ENCODE data around the gene COG2.

The COG2 gene

DNA sequence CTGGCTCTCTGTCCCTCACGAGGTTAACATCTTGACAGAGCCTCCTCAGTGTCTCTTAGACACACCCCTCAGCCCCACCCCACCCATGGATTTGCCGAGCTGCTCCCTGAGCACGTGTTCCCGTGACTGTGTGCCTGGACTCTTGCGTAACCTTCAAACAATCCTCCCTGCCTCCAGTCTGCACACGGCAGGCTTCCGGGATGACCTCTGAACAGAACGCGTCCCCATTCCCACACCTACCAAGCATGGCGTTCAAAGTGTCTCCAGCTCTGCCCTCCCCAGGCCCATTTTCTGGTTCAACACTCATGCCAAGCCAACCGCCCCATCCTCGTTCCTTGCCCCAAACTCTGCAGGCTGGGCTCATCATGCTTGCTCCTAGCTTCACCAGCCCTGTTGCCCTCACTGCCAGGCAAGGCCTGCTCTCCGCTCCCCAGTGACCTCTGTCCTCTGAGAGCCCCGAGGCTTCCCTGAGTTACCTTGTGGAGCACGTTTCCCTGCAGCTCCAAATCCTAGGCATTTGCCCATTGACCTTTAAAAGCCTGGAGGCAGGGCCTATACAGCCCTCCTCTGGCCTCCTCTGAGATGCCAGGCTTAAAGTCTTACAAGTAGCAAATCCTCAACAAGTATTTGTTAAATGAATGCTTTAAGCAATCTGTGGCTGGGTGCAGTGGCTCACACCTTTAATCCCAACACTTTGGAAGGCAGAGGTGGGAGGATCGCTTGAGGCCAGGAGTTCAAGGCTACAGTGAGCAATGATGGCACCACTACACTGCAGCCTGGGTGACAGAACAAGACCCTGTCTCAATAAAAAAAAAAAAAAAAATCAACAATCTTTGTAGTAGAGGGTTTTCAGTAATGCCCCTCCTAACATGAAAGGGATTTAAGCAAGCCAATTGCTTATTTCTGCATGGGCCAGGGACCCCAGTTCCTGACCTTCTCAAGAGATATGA, 66.6 kb downstream of the COG2 start:
- TF ChIP-seq, protein P1, sequence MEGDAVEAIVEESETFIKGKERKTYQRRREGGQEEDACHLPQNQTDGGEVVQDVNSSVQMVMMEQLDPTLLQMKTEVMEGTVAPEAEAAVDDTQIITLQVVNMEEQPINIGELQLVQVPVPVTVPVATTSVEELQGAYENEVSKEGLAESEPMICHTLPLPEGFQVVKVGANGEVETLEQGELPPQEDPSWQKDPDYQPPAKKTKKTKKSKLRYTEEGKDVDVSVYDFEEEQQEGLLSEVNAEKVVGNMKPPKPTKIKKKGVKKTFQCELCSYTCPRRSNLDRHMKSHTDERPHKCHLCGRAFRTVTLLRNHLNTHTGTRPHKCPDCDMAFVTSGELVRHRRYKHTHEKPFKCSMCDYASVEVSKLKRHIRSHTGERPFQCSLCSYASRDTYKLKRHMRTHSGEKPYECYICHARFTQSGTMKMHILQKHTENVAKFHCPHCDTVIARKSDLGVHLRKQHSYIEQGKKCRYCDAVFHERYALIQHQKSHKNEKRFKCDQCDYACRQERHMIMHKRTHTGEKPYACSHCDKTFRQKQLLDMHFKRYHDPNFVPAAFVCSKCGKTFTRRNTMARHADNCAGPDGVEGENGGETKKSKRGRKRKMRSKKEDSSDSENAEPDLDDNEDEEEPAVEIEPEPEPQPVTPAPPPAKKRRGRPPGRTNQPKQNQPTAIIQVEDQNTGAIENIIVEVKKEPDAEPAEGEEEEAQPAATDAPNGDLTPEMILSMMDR (conservative IDR thresholded peaks at IDR 0.05; ENCODE audit: low read depth, low read length) = no peak
- no peak overlapping the region for H3K4me3 ChIP-seq (ENCODE audit: low read length)
- no peak for DNase-seq (ENCODE audit: low read depth)

DNA sequence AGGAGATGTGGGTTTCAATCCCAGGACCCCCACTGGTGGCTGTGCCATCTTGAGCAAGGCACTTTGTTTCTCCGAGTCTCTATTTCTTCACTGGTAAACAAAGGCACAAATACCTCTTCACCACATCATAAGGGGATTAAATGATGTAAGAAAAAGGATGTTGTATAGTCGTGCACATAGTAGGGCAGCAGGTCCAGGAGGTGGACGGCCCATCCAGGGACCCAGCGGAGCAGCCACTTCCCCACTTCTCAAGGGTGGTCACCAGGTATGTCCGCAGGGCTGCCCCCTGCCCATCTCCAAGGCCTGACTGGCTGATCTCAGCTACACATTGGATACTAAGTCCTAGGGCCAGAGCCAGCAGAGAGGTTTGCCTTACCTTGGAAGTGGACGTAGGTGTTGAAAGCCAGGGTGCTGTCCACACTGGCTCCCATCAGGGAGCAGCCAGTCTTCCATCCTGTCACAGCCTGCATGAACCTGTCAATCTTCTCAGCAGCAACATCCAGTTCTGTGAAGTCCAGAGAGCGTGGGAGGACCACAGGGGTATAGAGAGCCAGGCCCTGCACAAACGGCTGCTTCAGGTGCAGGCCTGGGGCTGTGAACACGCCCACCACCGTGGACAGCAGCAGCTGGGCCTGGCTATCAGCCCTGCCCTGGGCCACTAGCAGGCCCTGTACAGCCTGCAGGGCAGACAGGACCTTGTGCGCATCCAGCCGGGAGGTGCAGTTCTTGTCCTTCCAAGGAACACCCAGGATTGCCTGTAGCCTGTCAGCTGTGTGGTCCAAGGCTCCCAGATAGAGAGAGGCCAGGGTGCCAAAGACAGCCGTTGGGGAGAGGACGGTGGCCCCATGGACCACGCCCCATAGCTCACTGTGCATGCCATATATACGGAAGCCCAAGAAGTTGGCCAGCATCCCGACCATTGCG, 67.6 kb downstream of the COG2 start:
- TF ChIP-seq, protein P1 (conservative IDR thresholded peaks at IDR 0.05; ENCODE audit: low read depth, low read length) = no peak
- H3K4me3 ChIP-seq (ENCODE audit: low read length) = no peak overlapping the region
- no peak for DNase-seq (ENCODE audit: low read depth)

DNA sequence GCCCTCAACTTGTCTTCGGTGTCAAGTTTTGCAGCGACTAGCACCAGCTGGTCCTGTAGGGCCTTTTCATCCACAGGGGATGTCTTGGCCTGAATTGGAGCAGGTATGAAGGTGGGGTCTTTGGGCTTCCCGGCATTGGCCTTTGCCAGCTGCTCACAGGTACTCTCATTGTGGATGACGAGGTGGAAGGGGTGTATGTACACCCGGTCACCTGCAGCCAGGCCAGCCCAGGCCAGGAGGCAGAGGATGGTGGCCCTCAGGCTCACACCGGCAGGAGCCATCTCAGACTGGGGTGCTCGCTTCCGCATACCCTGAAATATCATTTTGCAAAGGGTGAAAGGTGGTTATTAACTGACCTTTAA, 68.2 kb downstream of the COG2 start:
- no peak overlapping the region for H3K4me3 ChIP-seq (ENCODE audit: low read length)
- TF ChIP-seq, protein P1 (conservative IDR thresholded peaks at IDR 0.05; ENCODE audit: low read depth, low read length) = no peak
- no peak for DNase-seq (ENCODE audit: low read depth)

DNA sequence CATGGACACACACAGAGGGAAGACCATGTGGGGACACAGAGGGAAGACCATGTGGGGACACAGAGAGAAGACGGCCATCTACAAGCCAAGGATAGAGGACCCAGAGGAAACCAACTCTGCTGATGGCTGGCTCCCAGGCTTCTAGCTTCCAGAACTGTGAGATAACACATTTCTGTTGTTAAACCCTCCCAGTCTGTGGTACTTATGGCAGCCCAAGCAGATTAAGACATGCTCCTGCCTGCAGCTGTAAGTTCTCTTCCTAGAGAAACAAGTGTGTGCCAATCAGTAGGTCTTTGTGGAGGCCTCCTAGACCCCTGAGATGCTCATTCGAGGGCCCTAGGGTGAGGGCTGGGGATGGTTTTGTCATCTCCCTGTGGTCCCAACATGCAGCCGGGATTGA, 69.0 kb downstream of the COG2 start:
- TF ChIP-seq, protein P1 (conservative IDR thresholded peaks at IDR 0.05; ENCODE audit: low read depth, low read length) = no peak
- no peak for DNase-seq (ENCODE audit: low read depth)
- no peak overlapping the region for H3K4me3 ChIP-seq (ENCODE audit: low read length)

DNA sequence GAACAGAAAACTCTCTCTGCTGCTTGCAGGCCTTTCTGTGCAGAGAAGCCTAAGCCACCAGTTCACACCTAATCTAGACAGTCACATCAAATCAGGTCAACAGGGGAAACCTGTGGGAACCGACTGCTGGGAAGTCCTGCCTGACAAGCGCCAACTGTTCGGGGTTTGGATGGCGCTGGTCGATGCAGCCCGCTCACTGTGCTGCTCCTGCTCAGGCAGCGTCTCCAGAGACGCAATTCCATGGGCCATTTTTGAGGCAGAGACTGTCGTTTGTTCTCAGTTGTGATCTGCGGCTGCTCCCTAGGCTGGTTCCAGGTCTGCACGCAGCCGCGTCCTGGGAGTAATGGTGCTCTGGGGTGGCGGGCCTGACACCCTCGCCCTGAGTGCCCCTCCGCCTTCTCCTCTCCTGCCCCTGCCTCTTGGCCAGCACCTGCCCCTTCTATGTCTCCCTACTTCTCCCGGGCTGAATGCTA, 70.2 kb downstream of the COG2 start:
- H3K4me3 ChIP-seq (ENCODE audit: low read length) = no peak overlapping the region
- DNase-seq (ENCODE audit: low read depth) = no peak
- TF ChIP-seq, protein P1 (conservative IDR thresholded peaks at IDR 0.05; ENCODE audit: low read depth, low read length) = no peak

DNA sequence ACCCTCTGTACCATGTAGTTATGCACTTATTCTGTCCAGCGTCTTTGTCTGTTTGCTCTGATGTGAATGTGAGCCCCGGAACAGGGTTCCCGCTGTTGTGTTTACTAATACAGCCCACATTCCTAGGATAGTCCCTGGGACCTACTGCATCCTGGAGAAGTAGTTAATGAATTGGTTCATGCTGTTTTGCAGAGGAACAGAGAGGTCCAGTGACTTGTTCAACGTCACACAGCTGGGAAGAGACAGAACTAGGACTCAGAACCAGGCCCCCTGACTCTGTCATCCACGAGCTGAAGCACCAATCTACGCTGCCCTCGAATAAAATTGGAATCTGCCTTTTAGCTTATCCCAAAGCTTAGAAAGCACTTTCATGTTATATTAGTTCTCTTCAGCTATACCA, 70.9 kb downstream of the COG2 start:
- TF ChIP-seq, protein P1 (conservative IDR thresholded peaks at IDR 0.05; ENCODE audit: low read depth, low read length) = no peak
- H3K4me3 ChIP-seq (ENCODE audit: low read length) = no peak overlapping the region
- no peak for DNase-seq (ENCODE audit: low read depth)

Measured in retinal pigment epithelial cell (primary cell).